ENCODE results near the gene TMBIM4. TPM values are rescaled to one million over a fixed set of nuclear protein-coding genes. Genes with fewer than 3 reads are reported as not detected.
"Not testable (repeated sequence)": the region's sequence is repeated elsewhere in the genome, so short reads cannot be mapped to it uniquely, and the experiment has no call there.

The TMBIM4 gene
- total RNA-seq, 4 donors from 2014 or later = 186 to 322 (median 242) TPM

- TF ChIP-seq POLR2A (IDR thresholded peaks at IDR 0.05) = no peak
- no peak for TF ChIP-seq CTCF (IDR thresholded peaks at IDR 0.05)
- intact Hi-C loops (cut with DNase I) = no loop called here
- H3K4me1 ChIP-seq = no peaks in the 10 kb centered on the region
- WGBS, 2 donors = 47 to 70% methylated on average over 3 of the region's 3 CpGs
- DNase-seq = no peak
- H3K9me3 ChIP-seq = no peaks in the 10 kb centered on the region
- H3K36me3 ChIP-seq = no peaks in the 10 kb centered on the region
- H3K27me3 ChIP-seq = no peaks in the 10 kb centered on the region
- no peak overlapping the region for H3K4me3 ChIP-seq (replicated peaks in 1 of 3)
- no peak overlapping the region for H3K27ac ChIP-seq
These were observed 13.2 kb upstream of the TMBIM4 start for GRCh38 chr12:66182956-66183355.

GRCh38 chr12:66176105-66176900 lies 6.5 kb upstream of the TMBIM4 start:
- 69 to 70% methylated on average over 1 of the region's 1 CpG for WGBS, 2 donors
- TF ChIP-seq POLR2A (IDR thresholded peaks at IDR 0.05) = no peak
- TF ChIP-seq CTCF (IDR thresholded peaks at IDR 0.05) = no peak
- H3K4me1 ChIP-seq = no peaks in the 10 kb centered on the region
- no peaks in the 10 kb centered on the region for H3K36me3 ChIP-seq
- no peaks in the 10 kb centered on the region for H3K27me3 ChIP-seq
- no peaks in the 10 kb centered on the region for H3K9me3 ChIP-seq
- no peak overlapping the region for H3K27ac ChIP-seq
- no peak overlapping the region for H3K4me3 ChIP-seq (replicated peaks in 1 of 3)
- intact Hi-C loops (cut with DNase I) = loop anchor here (10.0 kb wide), 1 partner anchor 118 kb away; no protein-coding TSS in a partner anchor
- DNase-seq = no peak

GRCh38 chr12:66174391-66175325 lies 4.9 kb upstream of the TMBIM4 start:
- H3K4me3 ChIP-seq (replicated peaks in 1 of 3); H3K9me3 ChIP-seq; DNase-seq; H3K27me3 ChIP-seq; H3K36me3 ChIP-seq; H3K4me1 ChIP-seq; H3K27ac ChIP-seq: not testable (repeated sequence)
- WGBS, 2 donors = 88 to 95% methylated on average over 25 of the region's 54 CpGs
- intact Hi-C loops (cut with DNase I) = loop anchor here (10.0 kb wide), 1 partner anchor 120 kb away; no protein-coding TSS in a partner anchor

GRCh38 chr12:66170606-66171005 lies 810 bp upstream of the TMBIM4 start:
- Histone ChIP-seq H3K27ac (peak overlapping the region in 1 of 3 donors; percentile 96), H3K27me3 (no peaks in the 10 kb centered on the region), H3K4me1 (peaks cover 9 to 13% of the 10 kb centered on the region in 2 donors), H3K9me3 (no peaks in the 10 kb centered on the region), H3K4me3 (replicated peaks in 1 of 3) (peak overlapping the region in 1 of 3 donors; percentile 58), H3K36me3 (no peaks in the 10 kb centered on the region)
- DNase-seq = no peak
- no peak for TF ChIP-seq POLR2A (IDR thresholded peaks at IDR 0.05)
- TF ChIP-seq CTCF (IDR thresholded peaks at IDR 0.05) = no peak
- intact Hi-C loops (cut with DNase I) = loop anchor here (10.0 kb wide), 1 partner anchor 124 kb away; no protein-coding TSS in a partner anchor
- WGBS, 2 donors = 95 to 97% methylated on average over 3 of the region's 3 CpGs

DNA sequence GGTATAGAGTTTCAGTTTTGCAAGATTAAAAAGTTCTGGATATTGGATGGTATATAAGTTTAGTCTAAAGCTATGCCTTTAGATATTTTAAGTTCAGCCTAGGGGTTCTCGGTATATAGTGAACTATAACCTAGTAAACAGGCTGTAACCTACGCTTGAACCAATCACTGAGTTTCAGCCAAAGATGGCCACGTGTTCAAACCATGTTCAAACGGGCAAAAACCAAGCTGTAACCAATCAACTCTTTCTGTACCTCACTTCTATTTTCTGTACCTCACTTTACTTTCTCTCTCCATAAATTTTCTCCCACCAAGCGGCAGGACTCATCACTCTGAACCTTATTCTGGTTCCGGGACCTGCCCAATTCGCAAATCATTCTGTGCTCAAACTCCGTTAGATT lies 1.4 kb downstream of the TMBIM4 start:
- 82 to 84% methylated on average over 8 of the region's 8 CpGs for WGBS, 2 donors
- TF ChIP-seq POLR2A (IDR thresholded peaks at IDR 0.05) = no peak
- no peak for DNase-seq
- peaks cover 9 to 14% of the 10 kb centered on the region in 2 donors for H3K4me1 ChIP-seq
- H3K4me3 ChIP-seq (replicated peaks in 1 of 3) = peak overlapping the region in 2 of 3 donors; percentile 58 to 83
- no peaks in the 10 kb centered on the region for H3K27me3 ChIP-seq
- H3K27ac ChIP-seq = peak overlapping the region; percentile 96 to 99 (median 96)
- no peaks in the 10 kb centered on the region for H3K36me3 ChIP-seq
- intact Hi-C loops (cut with DNase I) = no loop called here
- no peaks in the 10 kb centered on the region for H3K9me3 ChIP-seq

Measured in thyroid gland (tissue), 4 donors.